HT1080 (cell line): ENCODE data around the gene MARK2. TPM values are rescaled to one million over a fixed set of nuclear protein-coding genes. Genes with fewer than 3 reads are reported as not detected.

Source experiments
- DNase-seq: peaks from one replicate; pipeline ENCODE4 v3.0.0-alpha.2; 2015; ENCODE audit warnings: low read depth
- total RNA-seq: library from RNA; depleted of rRNA; stranded (reverse); fragments of >200 nt; shearing (Covaris generic); gene quantifications from 2 replicates; pipeline ENCODE4 v1.2.3, GENCODE V29; 2014

The MARK2 gene
- total RNA-seq, 1 experiment from 2014 or later, result 39.9 TPM

GRCh38 chr11:63907808-63908530 lies 69.1 kb downstream of the MARK2 start:
- DNase-seq, result no peak

- DNase-seq, result no peak
Measured at GRCh38 chr11:63908631-63909401, 69.9 kb downstream of the MARK2 start.

- DNase-seq, result no peak
Measured at GRCh38 chr11:63909591-63910506, 70.9 kb downstream of the MARK2 start.

GRCh38 chr11:63910675-63911074 lies 71.8 kb downstream of the MARK2 start:
- no peak for DNase-seq

- no peak for DNase-seq
Measured at GRCh38 chr11:63911440-63911839, 72.5 kb downstream of the MARK2 start.

- no peak for DNase-seq
Measured at GRCh38 chr11:63911876-63912275, 73.0 kb downstream of the MARK2 start.

GRCh38 chr11:63912678-63913077 lies 73.8 kb downstream of the MARK2 start:
- no peak for DNase-seq

GRCh38 chr11:63913866-63914830 lies 75.2 kb downstream of the MARK2 start:
- no peak for DNase-seq

- DNase-seq, result no peak
Measured at GRCh38 chr11:63914896-63915691, 76.2 kb downstream of the MARK2 start.

- DNase-seq, result no peak
Measured at GRCh38 chr11:63915961-63916836, 77.3 kb downstream of the MARK2 start.

GRCh38 chr11:63916837-63917691 lies 78.2 kb downstream of the MARK2 start, which contains the start of gene RCOR2:
Gene RCOR2 (minus strand): TSS chr11:63917164. CDS start chr11:63916456, 708 bp downstream.
- DNase-seq, result peak; percentile 47

GRCh38 chr11:63917692-63918506 lies 79.0 kb downstream of the MARK2 start:
- DNase-seq, result no peak

- no peak for DNase-seq
Measured at GRCh38 chr11:63918507-63919191, 79.7 kb downstream of the MARK2 start.

GRCh38 chr11:63919267-63920125 lies 80.6 kb downstream of the MARK2 start:
- DNase-seq, result no peak
